ENCODE results near the gene MCC.

- no peak for TF ChIP-seq REST (IDR thresholded peaks at IDR 0.05; ENCODE audit: low read depth)
- no peak for TF ChIP-seq EP300 (IDR thresholded peaks at IDR 0.05; ENCODE audit: borderline replicate concordance)
- no peak for TF ChIP-seq TEAD4 (IDR thresholded peaks at IDR 0.05)
- no peak for TF ChIP-seq YY1 (IDR thresholded peaks at IDR 0.05; ENCODE audit: low read depth)
- no peak for TF ChIP-seq CEBPB (IDR thresholded peaks at IDR 0.05)
- no peak for TF ChIP-seq NFIC (IDR thresholded peaks at IDR 0.05)
- no peak for TF ChIP-seq RAD21 (IDR thresholded peaks at IDR 0.05; ENCODE audit: low read depth)
- TF ChIP-seq MAX (IDR thresholded peaks at IDR 0.05): no peak
Measured at GRCh38 chr5:113057557-113057984, 430.7 kb downstream of the MCC start.

Data from Ishikawa (cell line).